Activated CD4-positive, alpha-beta T cell treated with anti-CD3 and anti-CD28 coated beads for 36 hours (primary cell): ENCODE data around the gene SLCO2A1. TPM values are rescaled to one million over a fixed set of nuclear protein-coding genes. Genes with fewer than 3 reads are reported as not detected.

ENCODE experiments used
- ATAC-seq: fragments of 200-7000 bp; cut with Tn5 transposase; one replicate; pipeline ENCODE4 v1.10.0; 2021; ENCODE audit warnings: mild to moderate bottlenecking, moderate library complexity
- CTCF ChIA-PET: fragments of 350-600 bp; sonication (Branson Sonifier 250); formaldehyde crosslinking; loops from one replicate; lab custom pipeline; 2021; ENCODE audit warnings: antibody characterized with exemption; lab: Charles Lee
- POLR2A ChIA-PET: fragments of 350-600 bp; sonication (Branson Sonifier 250); formaldehyde crosslinking; loops from one replicate; lab custom pipeline; 2021; ENCODE audit warnings: antibody characterized with exemption, inconsistent platforms; lab: Charles Lee
- DNase-seq: peaks from one replicate; pipeline ENCODE4 v3.0.0-alpha.2; 2020
- H3K27ac Mint-ChIP-seq: one replicate; pipeline ENCODE4 v1.8.0; 2021; ENCODE audit warnings: mixed read lengths
- H3K27me3 Mint-ChIP-seq: one replicate; pipeline ENCODE4 v1.8.0; 2021; ENCODE audit warnings: mixed read lengths
- H3K36me3 Mint-ChIP-seq: one replicate; pipeline ENCODE4 v1.8.0; 2021; ENCODE audit warnings: low read depth, mixed read lengths
- H3K4me1 Mint-ChIP-seq: one replicate; pipeline ENCODE4 v1.8.0; 2021; ENCODE audit warnings: mixed read lengths
- H3K4me3 Mint-ChIP-seq: one replicate; pipeline ENCODE4 v1.8.0; 2021; ENCODE audit warnings: mild to moderate bottlenecking, moderate library complexity, mixed read lengths
- H3K9me3 Mint-ChIP-seq: one replicate; pipeline ENCODE4 v1.8.0; 2021; ENCODE audit warnings: low read depth, mixed read lengths
- intact Hi-C, 2 experiments: fragments of 100-400 bp; cut with DNase I in 1 of 2; cut with micrococcal nuclease in 1 of 2; formaldehyde crosslinking; loops; one replicate each; pipeline versions ENCODE4 v1.14.2 to v1.15.1; 2022 to 2024; cut with DNase I, micrococcal nuclease
- total RNA-seq, 2 experiments: library from RNA; stranded (reverse); gene quantifications; one replicate each; pipeline ENCODE4 v1.2.3, GENCODE V29; 2021

The SLCO2A1 gene
- total RNA-seq, 2 experiments from 2014 or later, result not detected

- Mint-ChIP-seq H3K4me1 (no peaks in the 10 kb centered on the region), H3K27ac (no peak overlapping the region), H3K4me3 (no peak overlapping the region), H3K27me3 (peaks cover 2% of the 10 kb centered on the region), H3K9me3 (no peaks in the 10 kb centered on the region), H3K36me3 (no peaks in the 10 kb centered on the region)
- ChIA-PET POLR2A (no interaction called here), CTCF (no interaction called here)
- no peak for ATAC-seq
- intact Hi-C loops, result no loop called here
- DNase-seq, result no peak
Measured at GRCh38 chr3:134059035-134059601, 29.4 kb upstream of the SLCO2A1 start.

- POLR2A ChIA-PET, result no interaction called here
- CTCF ChIA-PET, result interaction anchor here (0.5 to 0.6 kb wide), 2 partner anchors 39 to 1442 kb away, joined by 3 read pairs; no protein-coding TSS in a partner anchor
- intact Hi-C loops, result no loop called here
Measured at GRCh38 chr3:134057654-134058110, 28.0 kb upstream of the SLCO2A1 start.

GRCh38 chr3:134057006-134057653 is 27.4 kb upstream of the SLCO2A1 start:
- Mint-ChIP-seq H3K9me3 (no peaks in the 10 kb centered on the region), H3K27ac (no peak overlapping the region), H3K36me3 (no peaks in the 10 kb centered on the region), H3K4me3 (no peak overlapping the region), H3K4me1 (no peaks in the 10 kb centered on the region), H3K27me3 (peaks cover 2% of the 10 kb centered on the region)
- intact Hi-C loops, result no loop called here
- POLR2A ChIA-PET, result no interaction called here
- CTCF ChIA-PET, result interaction anchor here (0.6 kb wide), 1 partner anchor 1443 kb away, joined by 3 read pairs; no protein-coding TSS in a partner anchor
- no peak for DNase-seq
- ATAC-seq, result no peak

More at GRCh38 chr3:134057654-134058110, 28.0 kb upstream of the SLCO2A1 start:
- no peaks in the 10 kb centered on the region for H3K9me3 Mint-ChIP-seq
- H3K36me3 Mint-ChIP-seq, result no peaks in the 10 kb centered on the region
- DNase-seq (no peak), ATAC-seq (no peak)
- H3K27ac Mint-ChIP-seq, result no peak overlapping the region
- peaks cover 2% of the 10 kb centered on the region for H3K27me3 Mint-ChIP-seq
- no peaks in the 10 kb centered on the region for H3K4me1 Mint-ChIP-seq
- H3K4me3 Mint-ChIP-seq, result no peak overlapping the region

- ChIA-PET POLR2A (no interaction called here), CTCF (no interaction called here)
- no peak for ATAC-seq
- Mint-ChIP-seq H3K4me1 (no peaks in the 10 kb centered on the region), H3K27me3 (no peaks in the 10 kb centered on the region), H3K36me3 (no peaks in the 10 kb centered on the region), H3K9me3 (no peaks in the 10 kb centered on the region), H3K4me3 (no peak overlapping the region), H3K27ac (no peak overlapping the region)
- intact Hi-C loops, result no loop called here
- DNase-seq, result no peak
Measured at GRCh38 chr3:134056464-134056891, 26.8 kb upstream of the SLCO2A1 start.

- no peaks in the 10 kb centered on the region for H3K36me3 Mint-ChIP-seq
- H3K27me3 Mint-ChIP-seq, result no peaks in the 10 kb centered on the region
- DNase-seq (no peak), ATAC-seq (no peak)
- no peak overlapping the region for H3K27ac Mint-ChIP-seq
- no peak overlapping the region for H3K4me3 Mint-ChIP-seq
- ChIA-PET CTCF (no interaction called here), POLR2A (no interaction called here)
- intact Hi-C loops, result no loop called here
- H3K4me1 Mint-ChIP-seq, result no peaks in the 10 kb centered on the region
- no peaks in the 10 kb centered on the region for H3K9me3 Mint-ChIP-seq
Measured at GRCh38 chr3:134055661-134056060, 25.9 kb upstream of the SLCO2A1 start.

GRCh38 chr3:134054881-134055280 is 25.2 kb upstream of the SLCO2A1 start:
- POLR2A ChIA-PET, result no interaction called here
- CTCF ChIA-PET, result interaction anchor here (0.6 kb wide), 1 partner anchor 29 kb away, joined by 3 read pairs; no protein-coding TSS in a partner anchor
- DNase-seq (no peak), ATAC-seq (no peak)
- Mint-ChIP-seq H3K4me3 (no peak overlapping the region), H3K27ac (no peak overlapping the region), H3K27me3 (peaks cover under 1% of the 10 kb centered on the region), H3K36me3 (no peaks in the 10 kb centered on the region), H3K4me1 (no peaks in the 10 kb centered on the region), H3K9me3 (no peaks in the 10 kb centered on the region)
- intact Hi-C loops, result no loop called here

- Mint-ChIP-seq H3K27ac (no peak overlapping the region), H3K9me3 (no peaks in the 10 kb centered on the region), H3K4me1 (no peaks in the 10 kb centered on the region), H3K27me3 (peaks cover 5% of the 10 kb centered on the region), H3K4me3 (no peak overlapping the region), H3K36me3 (no peaks in the 10 kb centered on the region)
- CTCF ChIA-PET, result no interaction called here
- DNase-seq, result no peak
- POLR2A ChIA-PET, result no interaction called here
- ATAC-seq, result no peak
- intact Hi-C loops, result no loop called here
Measured at GRCh38 chr3:134054231-134054630, 24.5 kb upstream of the SLCO2A1 start.

- no peak for ATAC-seq
- CTCF ChIA-PET, result interaction anchor here (0.7 kb wide), 1 partner anchor 113 kb away, joined by 3 read pairs; no protein-coding TSS in a partner anchor
- H3K9me3 Mint-ChIP-seq, result no peaks in the 10 kb centered on the region
Measured at GRCh38 chr3:134052370-134052769, 22.6 kb upstream of the SLCO2A1 start.

GRCh38 chr3:134049676-134050075 is 20.0 kb upstream of the SLCO2A1 start:
- no peak for ATAC-seq

More at GRCh38 chr3:134052370-134052769, 22.6 kb upstream of the SLCO2A1 start:
- H3K27me3 Mint-ChIP-seq, result peaks cover 10% of the 10 kb centered on the region
- POLR2A ChIA-PET, result no interaction called here
- H3K4me3 Mint-ChIP-seq, result no peak overlapping the region
- H3K27ac Mint-ChIP-seq, result no peak overlapping the region
- intact Hi-C loops, result no loop called here
- H3K4me1 Mint-ChIP-seq, result no peaks in the 10 kb centered on the region
- no peak for DNase-seq
- H3K36me3 Mint-ChIP-seq, result no peaks in the 10 kb centered on the region

GRCh38 chr3:134048278-134048996 is 18.7 kb upstream of the SLCO2A1 start:
- intact Hi-C loops, result no loop called here
- H3K9me3 Mint-ChIP-seq, result peaks cover 11% of the 10 kb centered on the region
- POLR2A ChIA-PET, result no interaction called here
- H3K4me3 Mint-ChIP-seq, result no peak overlapping the region
- no peak for ATAC-seq
- no peaks in the 10 kb centered on the region for H3K36me3 Mint-ChIP-seq
- CTCF ChIA-PET, result interaction anchor here (0.6 kb wide), 1 partner anchor 756 kb away, joined by 3 read pairs; no protein-coding TSS in a partner anchor
- H3K4me1 Mint-ChIP-seq, result no peaks in the 10 kb centered on the region
- peaks cover 10% of the 10 kb centered on the region for H3K27me3 Mint-ChIP-seq
- no peak for DNase-seq
- no peak overlapping the region for H3K27ac Mint-ChIP-seq

More at GRCh38 chr3:134049676-134050075, 20.0 kb upstream of the SLCO2A1 start:
- DNase-seq, result no peak
- no peaks in the 10 kb centered on the region for H3K4me1 Mint-ChIP-seq
- H3K36me3 Mint-ChIP-seq, result no peaks in the 10 kb centered on the region
- ChIA-PET POLR2A (no interaction called here), CTCF (no interaction called here)
- H3K27ac Mint-ChIP-seq, result no peak overlapping the region
- H3K9me3 Mint-ChIP-seq, result peaks cover 10% of the 10 kb centered on the region
- H3K4me3 Mint-ChIP-seq, result no peak overlapping the region
- intact Hi-C loops, result no loop called here
- peaks cover 10% of the 10 kb centered on the region for H3K27me3 Mint-ChIP-seq

GRCh38 chr3:134044459-134044858 is 14.7 kb upstream of the SLCO2A1 start:
- H3K9me3 Mint-ChIP-seq, result peaks cover 11% of the 10 kb centered on the region

More at GRCh38 chr3:134044459-134044858, 14.7 kb upstream of the SLCO2A1 start:
- Mint-ChIP-seq H3K4me1 (no peaks in the 10 kb centered on the region), H3K27ac (no peak overlapping the region), H3K27me3 (peaks cover 9% of the 10 kb centered on the region), H3K36me3 (no peaks in the 10 kb centered on the region), H3K4me3 (no peak overlapping the region)
- DNase-seq (no peak), ATAC-seq (no peak)
- CTCF ChIA-PET, result interaction anchor here (0.6 to 1.3 kb wide), 3 partner anchors 16 to 424 kb away, joined by 3 read pairs; no protein-coding TSS in a partner anchor
- POLR2A ChIA-PET, result no interaction called here
- intact Hi-C loops, result no loop called here
